SKM-1 treated with dmso at 0.1 percent for 144 hours (cell line): ENCODE measurements around the gene NANOS3.

Experiments
- DNase-seq: peaks from one replicate; lab custom pipeline; 2025; ENCODE audit not compliant: unreplicated experiment; lab: John Stamatoyannopoulos, UW

NANOS3 gene

GRCh38 chr19:13864667-13865570 lies 12.0 kb upstream of the NANOS3 start:
- DNase-seq = no peak

GRCh38 chr19:13865571-13866462 lies 11.1 kb upstream of the NANOS3 start:
- no peak for DNase-seq

DNA sequence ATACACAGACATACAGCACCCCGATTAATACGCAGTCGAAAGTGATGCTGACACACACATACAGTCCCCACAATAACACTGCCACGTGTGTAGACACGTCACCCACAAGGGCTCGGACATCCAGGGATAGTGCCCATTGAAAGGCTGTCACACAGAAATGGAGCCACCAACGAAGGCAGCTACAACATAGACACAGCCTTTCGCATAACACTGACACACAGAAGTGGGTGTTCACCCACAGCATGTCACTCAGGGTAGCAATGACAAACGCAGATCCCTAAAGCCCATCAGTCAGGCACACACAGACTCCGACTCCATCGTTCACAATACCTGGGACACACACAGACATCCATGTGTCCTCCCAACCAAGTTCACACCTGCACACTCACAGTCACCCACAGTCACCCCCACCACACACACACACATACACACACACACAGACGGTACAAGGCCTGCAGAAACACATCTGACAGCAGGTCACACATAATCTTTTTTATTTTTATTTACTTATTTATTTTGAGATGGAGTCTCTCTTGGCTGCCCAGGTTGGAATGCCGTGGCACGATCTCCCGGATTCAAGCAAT lies 10.4 kb upstream of the NANOS3 start:
- DNase-seq = no peak

DNA sequence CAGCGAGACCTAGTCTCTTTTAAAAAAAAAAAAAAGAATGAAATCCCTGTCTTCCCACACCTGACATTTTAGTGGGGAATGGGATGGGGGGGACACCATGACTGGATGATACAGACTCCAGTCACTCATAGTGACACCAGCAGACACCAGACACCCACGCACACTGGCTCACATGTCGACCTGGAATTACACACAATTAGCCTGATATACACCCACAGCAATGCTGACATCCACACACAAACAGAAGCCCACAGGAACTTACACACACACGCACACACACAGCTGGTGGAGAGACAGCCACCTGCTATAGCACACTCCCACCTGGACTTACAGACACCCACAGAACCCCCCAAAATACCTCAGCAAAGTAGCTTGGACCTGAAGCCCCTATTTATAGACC lies 8.3 kb upstream of the NANOS3 start:
- DNase-seq = no peak

GRCh38 chr19:13869281-13869680 lies 7.7 kb upstream of the NANOS3 start:
- DNase-seq = no peak

DNA sequence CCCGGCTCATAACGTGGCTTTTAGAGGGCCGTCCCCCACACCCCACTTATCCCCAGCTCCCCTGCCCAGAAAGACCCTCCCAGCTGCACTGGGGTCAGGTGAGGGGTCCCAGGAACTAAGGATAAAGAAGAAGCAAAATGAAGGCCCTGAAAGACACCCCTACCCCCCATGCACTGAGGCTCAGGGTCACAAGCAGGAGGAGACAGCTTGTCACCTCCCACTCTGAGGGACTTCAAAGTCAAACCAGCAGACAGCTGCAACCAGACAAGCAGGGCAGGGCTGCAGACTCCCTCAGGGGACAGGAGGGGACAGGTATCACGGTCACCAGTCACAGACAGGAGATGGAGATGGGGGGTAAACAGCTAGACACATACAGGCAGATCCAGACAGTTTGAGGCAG lies 6.1 kb upstream of the NANOS3 start:
- DNase-seq = no peak

GRCh38 chr19:13872339-13872694 lies 4.6 kb upstream of the NANOS3 start:
- no peak for DNase-seq

DNA sequence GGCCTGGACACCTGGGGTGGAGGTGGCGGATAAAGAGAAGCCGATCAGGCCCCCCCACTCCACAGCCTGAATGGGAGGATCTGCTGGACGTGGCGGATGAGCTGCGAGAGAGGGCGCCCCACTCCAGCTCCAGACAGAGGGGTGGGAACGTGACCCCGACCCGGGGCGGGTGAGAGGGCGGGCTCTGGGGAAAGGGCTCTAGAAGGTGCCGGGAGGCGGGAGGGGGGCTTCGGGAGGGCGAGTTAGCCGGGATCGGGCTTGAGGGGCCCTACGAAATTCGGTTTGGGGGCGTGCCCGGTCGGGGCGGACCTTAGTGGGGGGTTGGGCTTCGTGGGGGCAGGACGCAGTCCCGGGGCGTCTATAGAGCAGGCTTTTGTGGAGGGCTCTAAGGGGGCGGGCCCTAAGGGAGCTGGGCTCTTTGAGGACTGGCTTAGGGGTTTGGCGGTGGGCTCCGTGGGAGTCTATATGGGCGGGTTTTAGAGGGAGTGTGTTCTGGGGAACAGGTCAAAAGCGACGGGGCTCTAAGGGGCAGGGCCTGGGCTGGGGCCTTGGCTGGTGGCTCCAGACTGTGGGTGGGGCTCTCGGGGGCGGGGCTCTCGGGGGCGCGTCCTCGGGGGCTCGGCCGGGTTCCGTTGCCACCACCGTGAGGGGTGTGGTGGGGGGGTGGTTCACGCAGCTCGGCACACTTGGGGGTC lies 4.1 kb upstream of the NANOS3 start:
- no peak for DNase-seq

DNA sequence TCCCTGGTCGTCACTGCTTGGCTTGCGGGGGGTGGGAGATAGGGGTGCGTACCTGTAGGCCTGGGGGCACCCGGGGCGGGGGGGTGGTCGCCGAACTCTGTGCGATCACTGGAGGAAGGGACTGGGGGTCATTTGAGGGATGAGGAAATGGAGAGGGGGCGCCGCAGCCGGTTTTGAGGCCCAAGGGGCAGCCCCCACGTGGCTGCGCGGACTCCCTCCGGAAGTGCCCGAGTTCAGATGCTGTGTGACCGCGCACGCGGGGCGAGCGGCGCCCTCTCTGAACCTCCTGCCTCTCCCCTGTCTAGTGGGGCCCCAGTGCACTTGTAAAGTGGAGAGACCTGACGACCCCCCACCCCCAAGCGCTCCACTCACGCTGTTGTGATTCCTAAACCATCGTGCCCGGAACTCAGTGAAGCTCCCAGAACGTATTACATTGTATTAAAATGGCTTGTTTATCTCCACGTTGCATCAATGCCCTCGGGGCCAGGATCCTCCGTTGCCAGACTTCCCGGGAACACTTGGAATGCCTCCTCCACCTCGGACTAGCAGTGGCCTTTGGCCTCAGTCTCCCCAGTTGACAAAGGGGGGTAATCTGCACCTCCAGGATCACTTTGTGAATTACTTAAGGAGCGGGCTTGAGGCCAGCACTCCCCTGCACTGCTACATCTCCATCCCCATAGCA lies 3.0 kb upstream of the NANOS3 start:
- DNase-seq = no peak

GRCh38 chr19:13875824-13876223 lies 1.1 kb upstream of the NANOS3 start:
- DNase-seq = no peak

DNA sequence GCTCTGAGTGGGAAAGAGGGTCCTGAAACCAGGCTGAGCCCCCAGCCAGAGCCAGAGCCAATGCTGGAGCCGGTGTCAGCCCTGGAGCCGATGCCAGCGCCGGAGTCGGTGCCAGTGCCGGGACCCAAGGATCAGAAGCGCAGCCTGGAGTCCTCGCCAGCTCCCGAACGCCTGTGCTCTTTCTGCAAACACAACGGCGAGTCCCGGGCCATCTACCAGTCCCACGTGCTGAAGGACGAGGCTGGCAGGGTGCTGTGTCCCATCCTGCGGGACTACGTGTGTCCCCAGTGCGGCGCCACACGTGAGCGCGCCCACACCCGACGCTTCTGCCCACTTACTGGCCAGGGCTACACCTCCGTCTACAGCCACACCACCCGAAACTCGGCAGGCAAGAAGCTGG lies 369 bp downstream of the NANOS3 start:
- no peak for DNase-seq

GRCh38 chr19:13880059-13881043 lies 3.4 kb downstream of the NANOS3 start:
- peak; percentile 95 for DNase-seq

- DNase-seq = no peak
Observed at GRCh38 chr19:13881251-13881691, 4.3 kb downstream of the NANOS3 start.

- DNase-seq = peak; percentile 44
Observed at GRCh38 chr19:13881692-13882418, 4.9 kb downstream of the NANOS3 start.

DNA sequence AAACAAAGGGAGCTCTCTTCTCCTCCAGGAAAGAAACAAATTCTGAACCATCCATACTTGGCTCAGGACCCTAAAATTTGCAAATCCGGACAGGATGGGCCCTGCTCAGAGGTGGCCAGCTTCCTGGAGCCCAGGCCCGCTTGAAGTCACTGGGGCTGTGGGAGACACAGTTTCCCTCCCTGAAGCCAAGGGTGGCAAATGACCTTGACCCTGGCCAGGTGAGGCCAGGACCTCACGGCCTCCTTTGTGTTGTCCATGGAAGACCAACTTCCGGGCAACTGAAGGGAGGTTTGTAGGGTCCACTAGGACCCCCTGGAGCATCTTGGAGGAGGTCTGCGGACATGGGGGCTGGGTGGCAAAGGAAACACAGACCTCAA lies 5.5 kb downstream of the NANOS3 start:
- DNase-seq = no peak

DNA sequence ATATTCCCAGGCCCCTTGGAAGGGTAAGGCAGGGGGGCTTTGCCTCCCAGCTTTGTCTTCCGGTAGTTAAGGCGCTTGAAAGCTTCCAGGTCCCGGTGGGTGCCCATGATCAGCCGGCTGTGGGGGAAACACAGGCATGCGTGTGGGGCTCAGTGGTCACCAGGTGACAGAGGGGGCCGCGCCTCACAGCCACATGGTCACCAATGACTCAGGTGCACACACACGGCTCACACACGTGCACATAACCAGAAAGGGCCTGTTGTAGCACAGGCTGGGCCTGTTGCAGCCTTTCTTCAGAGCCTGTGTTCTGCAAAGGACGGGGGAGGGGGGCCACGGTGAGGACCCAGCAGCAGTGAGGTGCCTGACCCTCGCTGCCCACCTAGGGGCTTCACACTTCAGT lies 5.9 kb downstream of the NANOS3 start:
- DNase-seq = no peak

DNA sequence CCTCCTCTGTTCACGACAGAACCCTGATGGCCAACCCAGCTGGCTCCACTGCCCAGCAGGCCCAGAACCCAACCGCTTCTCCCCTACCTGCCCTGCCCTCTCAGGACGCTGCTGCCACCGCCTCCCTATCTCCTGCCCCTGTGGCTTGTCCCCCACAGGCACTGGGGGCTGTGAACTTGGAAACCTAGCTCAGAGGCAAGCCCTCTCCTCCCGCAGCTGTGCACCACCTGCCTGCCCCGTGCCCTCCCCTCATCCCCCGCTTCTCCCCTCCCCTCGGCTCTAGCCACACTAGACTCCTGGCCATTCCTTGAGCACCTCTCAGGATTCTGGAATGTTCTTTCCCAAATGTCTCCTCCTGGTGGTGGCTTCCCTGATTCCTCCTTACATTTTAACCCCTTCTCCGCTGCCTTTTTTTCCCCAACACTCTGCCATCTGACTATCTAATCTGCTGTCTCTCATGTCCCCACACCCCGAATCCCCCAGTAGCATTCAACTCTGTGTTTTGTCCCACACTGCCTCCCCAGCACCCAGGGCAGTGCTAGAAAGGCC lies 6.7 kb downstream of the NANOS3 start:
- DNase-seq = no peak
